HG03135 (cell line): ENCODE data around the gene NEIL3.

Experiments used
- ATAC-seq: cut with Tn5 transposase; IDR thresholded peaks from one replicate; pipeline ENCODE4 v1.9.1; 2021; ENCODE audit warnings: mild to moderate bottlenecking, moderate library complexity; ENCODE audit not compliant: unreplicated experiment

NEIL3 gene

GRCh38 chr4:177408023-177408422 is 98.3 kb downstream of the NEIL3 start:
- no peak for ATAC-seq

- no peak for ATAC-seq
These were observed 100.9 kb downstream of the NEIL3 start for GRCh38 chr4:177410566-177410965.

GRCh38 chr4:177411996-177412395 is 102.3 kb downstream of the NEIL3 start:
- no peak for ATAC-seq
